ENCODE data around the gene PLCD1. TPM values are rescaled to one million over a fixed set of nuclear protein-coding genes. Genes with fewer than 3 reads are reported as not detected.
A peak's percentile ranks its signal among the peaks of the same experiment; 100 is the strongest.

Gene PLCD1
- total RNA-seq, 3 donors from 2014 or later: 1.8 to 3.4 (median 1.9) TPM

DNA sequence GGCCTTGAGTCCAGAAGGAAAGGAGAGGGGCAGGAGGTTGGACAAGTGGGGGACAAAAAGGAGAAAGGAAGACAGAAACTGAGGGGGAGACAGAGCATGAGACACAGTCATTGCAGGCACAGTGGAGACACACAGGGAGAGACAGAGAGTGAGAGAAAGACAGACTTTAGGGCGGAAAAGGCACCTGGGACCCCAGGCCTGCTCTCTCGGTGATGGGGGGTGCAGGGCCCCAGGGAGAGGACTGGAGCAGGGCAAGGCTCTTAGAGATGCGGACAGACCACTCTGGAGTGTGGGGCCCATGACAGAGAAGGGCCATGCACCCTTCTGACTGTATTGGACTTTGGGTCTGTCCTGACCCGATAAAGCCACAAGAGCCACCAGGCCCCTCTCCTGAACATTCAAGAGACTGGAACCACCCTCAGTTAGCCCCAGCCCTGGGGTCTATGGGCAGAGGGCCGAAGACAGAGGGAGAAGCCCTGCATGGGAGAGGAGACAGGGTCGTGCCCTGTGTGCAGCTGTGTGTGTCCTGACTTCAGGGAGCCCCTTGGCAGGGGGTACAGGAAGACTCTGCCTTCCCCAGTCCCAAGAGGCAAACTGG, 12.5 kb downstream of the PLCD1 start:
- Mint-ChIP-seq H3K27me3 (ENCODE audit: low read depth) (no peaks in the 10 kb centered on the region), H3K4me1 (ENCODE audit: low read depth) (peaks cover under 1% of the 10 kb centered on the region), H3K36me3 (ENCODE audit: insufficient read depth) (peaks cover 46% of the 10 kb centered on the region), H3K4me3 (no peak overlapping the region), H3K9me3 (no peaks in the 10 kb centered on the region)
- ATAC-seq: no peak
- no peak for DNase-seq

DNA sequence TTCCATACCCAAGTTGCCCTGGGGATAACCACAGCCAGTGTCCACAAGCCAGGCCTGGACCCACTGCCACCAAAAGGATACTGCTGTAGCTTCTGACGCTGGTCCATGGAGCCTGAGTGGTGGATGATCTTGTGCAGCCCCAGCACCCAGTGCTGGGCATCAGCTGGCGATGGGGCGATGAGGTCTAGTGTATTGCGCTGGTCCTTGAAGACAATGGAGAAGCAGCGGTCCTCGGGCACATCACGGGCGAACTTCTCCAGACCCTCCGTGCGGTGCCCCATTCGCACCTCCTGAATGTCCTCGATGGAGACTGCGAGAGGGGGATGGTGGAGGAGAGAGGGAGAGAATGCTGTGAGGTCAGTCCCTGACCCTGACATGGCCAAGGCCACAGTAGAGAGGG, 13.0 kb downstream of the PLCD1 start:
- H3K4me1 Mint-ChIP-seq (ENCODE audit: low read depth): no peaks in the 10 kb centered on the region
- H3K27me3 Mint-ChIP-seq (ENCODE audit: low read depth): no peaks in the 10 kb centered on the region
- DNase-seq (no peak), ATAC-seq (no peak)
- H3K9me3 Mint-ChIP-seq: no peaks in the 10 kb centered on the region
- H3K36me3 Mint-ChIP-seq (ENCODE audit: insufficient read depth): peaks cover 46% of the 10 kb centered on the region
- H3K4me3 Mint-ChIP-seq: no peak overlapping the region

DNA sequence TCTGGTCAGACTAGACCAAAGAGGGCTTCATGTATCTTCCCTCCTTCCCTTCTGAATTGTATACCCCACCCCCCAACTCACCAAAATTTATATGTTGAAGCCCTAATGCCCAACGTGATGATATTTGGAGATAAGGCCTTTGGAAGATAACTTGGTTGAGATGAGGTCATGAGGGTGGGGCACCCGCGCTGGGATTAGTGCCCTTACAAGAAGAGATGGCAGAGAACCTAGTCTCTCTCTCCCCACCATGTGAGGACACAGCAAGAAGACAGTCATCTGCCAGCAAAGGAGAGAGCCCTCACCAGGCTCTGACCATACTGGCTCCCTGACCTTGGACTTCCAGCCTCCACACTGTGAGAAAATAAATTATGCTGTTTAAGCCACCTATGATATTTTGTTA, 13.5 kb downstream of the PLCD1 start:
- Mint-ChIP-seq H3K27me3 (ENCODE audit: low read depth) (no peaks in the 10 kb centered on the region), H3K9me3 (no peaks in the 10 kb centered on the region), H3K36me3 (ENCODE audit: insufficient read depth) (peaks cover 46% of the 10 kb centered on the region), H3K4me3 (no peak overlapping the region), H3K4me1 (ENCODE audit: low read depth) (no peaks in the 10 kb centered on the region)
- DNase-seq (no peak), ATAC-seq (no peak)

DNA sequence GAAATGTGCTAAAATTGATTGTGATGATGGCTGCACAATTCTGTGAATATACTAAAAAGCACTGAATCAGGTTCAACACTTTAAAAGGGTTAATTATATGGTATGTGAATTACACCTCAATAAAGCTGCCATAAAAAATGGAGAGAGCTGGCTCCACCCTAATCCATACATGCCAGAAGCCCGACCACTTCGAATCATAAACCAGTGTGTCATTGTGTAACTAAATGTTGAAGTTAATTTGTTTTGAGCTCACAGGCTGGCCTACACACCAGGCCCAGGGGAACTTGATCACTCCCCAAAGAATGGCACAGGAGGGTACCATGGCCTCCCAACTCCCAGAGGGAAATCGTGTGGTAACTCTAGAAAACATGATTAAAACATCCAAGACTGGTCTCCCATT, 14.0 kb downstream of the PLCD1 start:
- no peak overlapping the region for H3K4me3 Mint-ChIP-seq
- no peaks in the 10 kb centered on the region for H3K27me3 Mint-ChIP-seq (ENCODE audit: low read depth)
- ATAC-seq (no peak), DNase-seq (no peak)
- no peaks in the 10 kb centered on the region for H3K9me3 Mint-ChIP-seq
- H3K4me1 Mint-ChIP-seq (ENCODE audit: low read depth): no peaks in the 10 kb centered on the region
- H3K36me3 Mint-ChIP-seq (ENCODE audit: insufficient read depth): peaks cover 46% of the 10 kb centered on the region

DNA sequence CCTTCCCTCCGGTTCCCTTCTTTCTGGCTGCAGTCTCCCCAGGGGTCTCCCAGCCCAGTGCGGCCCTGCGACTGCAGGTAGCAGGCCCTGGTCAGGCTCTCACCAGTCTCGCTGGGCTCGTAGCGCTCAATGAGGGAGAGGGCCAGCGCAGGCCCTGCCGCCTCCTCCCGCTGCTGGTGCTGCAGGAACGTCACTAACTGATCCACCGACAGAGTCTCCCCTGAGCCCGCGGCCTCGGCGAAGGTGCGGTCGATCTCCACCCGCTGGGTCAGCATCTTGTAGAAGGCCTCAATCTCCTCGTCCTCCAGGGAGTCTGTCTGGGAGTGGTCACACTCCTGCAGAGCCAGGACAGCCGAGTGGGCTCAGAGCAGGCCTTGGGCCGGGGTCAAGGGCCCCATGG, 18.3 kb downstream of the PLCD1 start:
- Mint-ChIP-seq H3K36me3 (ENCODE audit: insufficient read depth) (peaks cover 17% of the 10 kb centered on the region), H3K4me3 (no peak overlapping the region), H3K9me3 (no peaks in the 10 kb centered on the region), H3K4me1 (ENCODE audit: low read depth) (no peaks in the 10 kb centered on the region), H3K27me3 (ENCODE audit: low read depth) (no peaks in the 10 kb centered on the region)
- ATAC-seq: no peak
- no peak for DNase-seq

DNA sequence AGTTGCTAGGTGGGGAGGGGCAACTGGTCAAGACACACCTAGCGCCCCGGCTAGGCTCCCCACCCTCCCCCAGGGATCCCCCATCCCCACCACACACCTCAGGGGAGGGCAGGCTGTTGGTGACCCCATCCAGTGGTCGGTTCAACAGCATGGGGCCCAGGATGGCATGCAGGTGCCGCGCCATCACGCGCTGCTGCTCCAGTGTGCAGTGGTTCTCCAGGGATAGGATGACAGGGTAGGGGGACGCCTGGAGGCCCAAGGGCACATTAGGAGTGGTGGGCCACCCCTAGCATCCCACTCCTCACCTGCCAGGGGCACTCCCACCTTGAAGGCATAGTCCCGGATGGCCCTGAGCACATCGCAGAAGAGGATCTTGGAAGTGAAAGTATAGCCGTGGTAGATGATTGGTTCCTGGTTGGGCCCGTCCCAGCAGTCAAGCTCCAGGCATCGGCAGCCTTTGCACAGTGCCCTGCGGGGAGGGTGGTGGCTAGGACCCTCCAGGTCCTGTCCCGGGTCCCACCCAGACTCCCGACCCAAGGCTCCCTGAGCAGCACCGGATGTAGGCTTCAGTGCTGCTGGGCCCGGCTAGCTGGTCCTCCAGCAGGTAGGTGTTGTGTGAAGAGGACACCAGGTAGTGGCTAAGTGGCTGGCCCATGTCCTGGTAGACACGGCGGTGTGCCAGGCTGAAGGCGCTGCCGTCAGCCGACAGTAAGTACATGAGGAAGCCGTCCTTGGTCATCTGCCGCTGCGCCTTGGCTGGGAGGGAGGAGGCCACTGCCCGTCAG, 19.4 kb downstream of the PLCD1 start:
- Mint-ChIP-seq H3K27me3 (ENCODE audit: low read depth) (no peaks in the 10 kb centered on the region), H3K4me3 (no peak overlapping the region), H3K36me3 (ENCODE audit: insufficient read depth) (peaks cover 13% of the 10 kb centered on the region), H3K9me3 (no peaks in the 10 kb centered on the region), H3K4me1 (ENCODE audit: low read depth) (no peaks in the 10 kb centered on the region)
- no peak for DNase-seq
- no peak for ATAC-seq

DNA sequence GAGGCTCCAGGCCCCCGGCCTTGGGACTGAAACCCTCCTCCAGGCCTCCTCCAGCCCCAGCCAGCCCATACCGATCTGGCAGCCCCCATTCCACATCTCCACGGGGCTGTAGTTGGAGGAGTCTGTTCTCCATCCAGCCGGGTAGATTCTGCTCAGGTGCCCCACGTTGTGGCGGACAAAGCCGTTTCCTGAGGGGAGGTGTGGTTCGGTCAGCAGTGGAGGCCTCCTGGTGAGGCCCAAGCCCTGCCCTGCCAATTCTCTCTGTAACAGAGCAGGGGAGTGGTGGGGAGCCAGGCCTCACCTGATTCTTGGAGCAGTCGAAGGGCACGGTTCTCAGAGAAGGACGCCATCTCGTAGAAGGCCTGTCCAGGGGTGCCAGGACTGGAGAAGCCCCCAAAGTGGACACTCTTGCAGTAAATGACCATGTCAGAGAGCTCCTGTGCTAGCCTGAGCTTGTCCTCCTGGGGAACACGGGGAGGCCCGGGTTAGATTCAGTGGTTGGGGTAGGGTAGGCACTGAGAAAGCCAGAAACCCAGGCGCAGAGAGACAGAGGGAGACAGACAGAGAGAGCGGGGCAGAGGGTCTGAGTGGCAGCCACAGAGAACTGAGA, 20.4 kb downstream of the PLCD1 start:
- H3K9me3 Mint-ChIP-seq: no peaks in the 10 kb centered on the region
- ATAC-seq (no peak), DNase-seq (no peak)
- H3K4me3 Mint-ChIP-seq: no peak overlapping the region
- peaks cover 8% of the 10 kb centered on the region for H3K4me1 Mint-ChIP-seq (ENCODE audit: low read depth)
- H3K27me3 Mint-ChIP-seq (ENCODE audit: low read depth): no peaks in the 10 kb centered on the region
- H3K36me3 Mint-ChIP-seq (ENCODE audit: insufficient read depth): peaks cover 9% of the 10 kb centered on the region

DNA sequence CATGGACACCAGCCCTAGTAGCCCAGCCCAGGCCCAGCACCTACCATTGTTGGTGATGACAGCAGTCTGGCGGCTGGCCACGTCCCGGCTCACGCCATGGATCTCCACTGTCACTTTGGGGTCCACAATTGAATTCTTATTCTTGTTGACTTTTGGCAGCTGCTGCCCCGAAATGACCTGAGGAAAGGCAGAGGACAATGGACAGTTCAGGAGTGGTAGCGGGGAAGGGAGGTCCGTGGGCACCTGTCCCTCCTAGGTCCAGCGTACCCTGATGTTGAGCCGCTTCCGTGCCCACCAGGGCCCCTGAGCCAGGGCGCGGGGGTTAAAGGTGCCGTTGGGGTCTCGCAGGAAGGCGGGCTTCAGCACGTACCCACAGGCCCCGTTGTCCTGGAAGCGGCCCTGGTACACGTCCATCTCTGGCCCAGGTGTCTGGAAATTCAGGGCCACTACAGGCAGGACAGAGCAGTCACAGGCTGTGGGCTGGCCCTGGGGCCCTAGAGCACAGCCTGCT, 21.2 kb downstream of the PLCD1 start:
- DNase-seq: no peak
- Mint-ChIP-seq H3K36me3 (ENCODE audit: insufficient read depth) (peaks cover 5% of the 10 kb centered on the region), H3K4me3 (no peak overlapping the region), H3K27me3 (ENCODE audit: low read depth) (no peaks in the 10 kb centered on the region), H3K9me3 (no peaks in the 10 kb centered on the region), H3K4me1 (ENCODE audit: low read depth) (peaks cover 11% of the 10 kb centered on the region)
- no peak for ATAC-seq

DNA sequence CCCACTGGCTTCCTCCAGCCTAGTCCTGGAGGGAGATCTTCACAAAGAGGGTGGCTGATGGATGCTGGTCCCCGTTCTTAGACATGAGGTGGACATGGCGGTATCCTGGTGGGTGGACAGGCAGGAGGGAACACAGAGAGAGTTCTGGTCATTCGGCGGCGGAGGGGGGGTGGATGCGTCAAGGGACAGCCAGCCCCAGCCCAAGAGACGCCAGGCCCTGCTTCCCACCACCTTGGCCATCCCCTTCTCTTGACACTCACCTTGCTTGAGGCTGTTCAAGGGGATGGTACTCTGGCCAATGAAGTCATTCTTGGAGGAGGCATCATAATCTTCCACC, 21.7 kb downstream of the PLCD1 start:
- Mint-ChIP-seq H3K4me3 (no peak overlapping the region), H3K36me3 (ENCODE audit: insufficient read depth) (peaks cover 5% of the 10 kb centered on the region), H3K27me3 (ENCODE audit: low read depth) (no peaks in the 10 kb centered on the region), H3K4me1 (ENCODE audit: low read depth) (peaks cover 15% of the 10 kb centered on the region), H3K9me3 (no peaks in the 10 kb centered on the region)
- no peak for ATAC-seq
- no peak for DNase-seq

DNA sequence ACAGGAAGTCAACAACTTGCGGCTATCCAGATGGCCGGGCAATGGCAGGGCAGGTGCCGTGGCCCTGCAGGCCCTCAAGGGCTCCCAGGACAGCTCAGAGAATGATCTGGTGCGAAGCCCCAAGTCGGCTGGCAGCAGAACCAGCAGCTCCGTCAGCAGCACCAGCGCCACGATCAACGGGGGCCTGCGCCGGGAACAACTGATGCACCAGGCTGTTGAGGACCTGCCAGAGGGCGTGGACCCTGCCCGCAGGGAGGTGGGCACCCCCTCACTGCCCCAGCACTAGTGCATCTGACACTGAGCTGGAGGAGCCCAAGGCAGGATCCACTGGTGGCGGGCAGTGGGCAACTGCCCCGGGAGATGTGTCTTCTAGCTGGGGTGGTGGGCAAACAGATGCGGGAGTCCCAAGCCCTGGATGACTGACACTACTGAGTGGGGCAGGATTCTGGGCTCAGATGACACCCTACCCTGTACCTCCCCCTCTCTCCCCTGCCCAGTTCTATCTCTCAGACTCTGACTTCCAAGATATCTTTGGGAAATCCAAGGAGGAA, 22.9 kb downstream of the PLCD1 start:
- Mint-ChIP-seq H3K27me3 (ENCODE audit: low read depth) (no peaks in the 10 kb centered on the region), H3K9me3 (no peaks in the 10 kb centered on the region), H3K36me3 (ENCODE audit: insufficient read depth) (peaks cover 8% of the 10 kb centered on the region), H3K4me3 (no peak overlapping the region), H3K4me1 (ENCODE audit: low read depth) (peaks cover 15% of the 10 kb centered on the region)
- DNase-seq (no peak), ATAC-seq (no peak)

DNA sequence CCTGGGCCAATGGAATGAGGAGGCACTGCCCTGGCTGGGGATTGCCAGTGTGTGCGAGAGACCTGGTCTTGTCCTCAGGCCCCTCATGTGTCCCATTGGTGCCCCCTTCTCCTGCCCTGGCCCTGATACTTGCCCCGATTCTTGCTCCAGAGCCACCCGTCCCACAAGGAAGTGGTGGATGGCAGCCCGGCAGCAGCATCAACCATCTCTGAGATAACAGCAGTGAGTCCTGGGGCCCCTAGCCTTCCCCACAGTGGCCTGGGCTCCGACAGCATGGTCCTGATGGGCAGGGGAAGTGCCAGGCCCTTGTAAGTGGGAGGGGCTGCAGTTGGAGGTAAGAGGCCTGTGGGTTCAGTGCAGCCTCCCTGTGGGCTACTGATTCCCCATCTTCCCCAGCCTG, 23.4 kb downstream of the PLCD1 start:
- Mint-ChIP-seq H3K36me3 (ENCODE audit: insufficient read depth) (peaks cover 8% of the 10 kb centered on the region), H3K9me3 (no peaks in the 10 kb centered on the region), H3K4me3 (no peak overlapping the region), H3K27me3 (ENCODE audit: low read depth) (no peaks in the 10 kb centered on the region), H3K4me1 (ENCODE audit: low read depth) (peaks cover 15% of the 10 kb centered on the region)
- ATAC-seq: no peak
- no peak for DNase-seq

DNA sequence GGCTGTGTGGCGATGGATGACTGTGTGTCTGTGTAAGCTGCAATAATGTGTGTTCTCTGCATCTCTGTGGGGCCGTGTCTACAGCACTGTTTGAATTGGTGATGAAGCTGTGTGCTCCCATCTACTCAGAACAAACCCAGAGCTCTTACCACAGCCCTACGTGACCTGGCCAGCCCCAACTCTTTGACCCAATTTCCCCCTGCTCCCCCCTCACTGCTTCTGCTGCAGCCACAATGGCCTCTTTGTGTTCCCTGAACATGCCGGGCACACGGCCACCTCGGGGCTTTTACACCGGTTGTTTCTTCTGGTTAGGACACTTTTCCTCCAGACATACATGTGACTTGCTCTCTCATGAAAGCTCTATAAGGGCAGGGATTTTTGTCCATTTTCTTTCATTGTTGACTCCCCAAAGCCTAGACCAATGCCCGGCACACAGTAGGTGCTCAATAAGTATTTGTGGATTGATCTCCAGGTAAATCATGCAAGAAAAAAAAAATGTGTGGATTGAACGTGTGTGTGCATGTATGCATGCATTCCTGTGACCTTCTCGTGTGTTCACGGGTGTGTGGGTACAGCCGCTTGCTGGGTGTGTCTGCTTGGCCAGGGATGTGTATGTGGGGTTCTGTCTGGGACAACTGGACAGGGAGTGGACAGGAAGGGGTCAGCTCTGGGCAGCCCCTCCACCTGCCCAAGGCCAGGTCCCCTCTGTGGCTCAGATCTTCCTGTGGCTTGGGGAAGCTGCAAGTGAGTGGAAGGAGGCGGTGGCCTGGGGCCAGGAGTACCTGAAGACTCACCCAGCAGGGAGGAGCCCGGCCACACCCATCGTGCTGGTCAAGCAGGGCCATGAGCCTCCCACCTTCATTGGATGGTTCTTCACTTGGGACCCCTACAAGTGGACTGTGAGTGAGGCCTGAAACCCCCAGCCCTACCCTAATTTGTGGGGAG, 24.1 kb downstream of the PLCD1 start:
- peaks cover 15% of the 10 kb centered on the region for H3K4me1 Mint-ChIP-seq (ENCODE audit: low read depth)
- H3K9me3 Mint-ChIP-seq: no peaks in the 10 kb centered on the region
- no peaks in the 10 kb centered on the region for H3K27me3 Mint-ChIP-seq (ENCODE audit: low read depth)
- ATAC-seq: no peak
- no peak for DNase-seq
- H3K4me3 Mint-ChIP-seq: no peak overlapping the region
- H3K36me3 Mint-ChIP-seq (ENCODE audit: insufficient read depth): peaks cover 8% of the 10 kb centered on the region

DNA sequence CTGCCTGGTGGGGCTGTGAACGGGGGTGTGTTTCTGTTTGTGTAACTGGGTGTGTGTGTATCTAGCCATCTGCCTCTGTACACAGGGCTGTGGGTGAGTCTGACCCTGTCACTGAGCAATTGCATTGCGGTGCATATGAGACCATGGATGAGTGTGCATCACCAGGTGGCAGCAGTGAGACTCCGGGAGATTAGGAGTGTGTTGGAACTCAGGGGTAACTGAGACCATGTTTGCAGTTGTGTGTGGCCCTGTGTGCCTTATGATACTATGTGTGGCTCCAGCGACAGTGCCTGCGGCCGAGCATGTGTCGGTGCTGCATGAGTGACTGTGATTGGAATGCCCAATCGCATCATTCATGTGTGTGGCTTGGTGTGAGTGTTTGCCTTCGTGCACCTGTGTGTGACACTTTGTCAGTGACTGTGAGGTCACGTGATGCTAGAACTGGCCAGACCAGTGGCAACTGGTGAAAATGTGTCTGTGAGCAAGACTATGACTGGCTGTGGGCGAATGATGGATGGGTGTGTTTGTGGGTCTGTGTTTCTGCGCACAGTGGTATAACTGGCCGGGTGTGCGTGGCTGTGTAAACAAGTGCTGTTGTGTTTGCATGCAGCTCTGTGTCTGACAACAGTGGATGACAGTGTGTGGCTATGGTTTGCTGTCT, 24.9 kb downstream of the PLCD1 start:
- Mint-ChIP-seq H3K4me3 (no peak overlapping the region), H3K9me3 (no peaks in the 10 kb centered on the region), H3K4me1 (ENCODE audit: low read depth) (peaks cover 16% of the 10 kb centered on the region), H3K36me3 (ENCODE audit: insufficient read depth) (peaks cover 8% of the 10 kb centered on the region), H3K27me3 (ENCODE audit: low read depth) (no peaks in the 10 kb centered on the region)
- ATAC-seq (peak; percentile 51 to 59), DNase-seq (peak; percentile 55)
